K562 (cell line): ENCODE data around the gene RNF207. TPM values are rescaled to one million over a fixed set of nuclear protein-coding genes. Genes with fewer than 3 reads are reported as not detected.

ENCODE experiments used
- ATF7 ChIP-seq: fragments of 450-650 bp; IDR thresholded peaks from 2 replicates; pipeline ENCODE4 v1.7.1; 2014; ENCODE audit warnings: mild to moderate bottlenecking, moderate library complexity
- CBFA2T2 ChIP-seq: fragments of 450-650 bp; conservative IDR thresholded peaks from 2 replicates; pipeline ENCODE4 v1.6.1; 2017; ENCODE audit warnings: mild to moderate bottlenecking
- COPS2 ChIP-seq: fragments of 450-650 bp; conservative IDR thresholded peaks from 2 replicates; pipeline ENCODE4 v1.6.1; 2016; ENCODE audit warnings: mild to moderate bottlenecking, moderate library complexity
- CSDE1 ChIP-seq, 2 experiments: fragments of 450-650 bp; IDR thresholded peaks; 2 replicates each; pipeline ENCODE4 v1.6.1; 2016; ENCODE audit warnings: mild to moderate bottlenecking in 1 of 2
- DPF2 ChIP-seq: fragments of 450-650 bp; IDR thresholded peaks from 2 replicates; pipeline ENCODE4 v1.6.1; 2016
- E2F4 ChIP-seq: sonication (generic); formaldehyde crosslinking; IDR thresholded peaks from 2 replicates; pipeline ENCODE4 v1.8.0; 2022; ENCODE audit warnings: mild to moderate bottlenecking, low read depth, missing genetic modification reagents
- FUS ChIP-seq: fragments of 200-400 bp; formaldehyde crosslinking; optimal IDR thresholded peaks from 2 replicates; pipeline ENCODE3; 2017; ENCODE audit warnings: low read depth, low read length
- HNRNPK ChIP-seq: fragments of 200-400 bp; formaldehyde crosslinking; IDR thresholded peaks from one replicate; pipeline ENCODE4 v1.6.1; 2018; ENCODE audit warnings: mild to moderate bottlenecking, low read depth, low read length; ENCODE audit not compliant: poor library complexity, severe bottlenecking
- KDM5B ChIP-seq: fragments of 200-600 bp; sonication (generic); IDR thresholded peaks from 2 replicates; pipeline ENCODE4 v1.6.1; 2012; ENCODE audit warnings: low read depth, mild to moderate bottlenecking, moderate library complexity, low read length, control low read depth, inconsistent platforms; ENCODE audit not compliant: insufficient replicate concordance
- L3MBTL2 ChIP-seq: fragments of 450-650 bp; IDR thresholded peaks from 2 replicates; pipeline ENCODE4 v1.6.1; 2016; ENCODE audit warnings: mild to moderate bottlenecking, moderate library complexity
- NCOA4 ChIP-seq: fragments of 450-650 bp; IDR thresholded peaks from 2 replicates; pipeline ENCODE4 v1.6.1; 2018; ENCODE audit warnings: mild to moderate bottlenecking; ENCODE audit not compliant: partially characterized antibody
- NFIC ChIP-seq: fragments of 450-650 bp; IDR thresholded peaks from 2 replicates; pipeline ENCODE4 v1.6.1; 2017; ENCODE audit warnings: mild to moderate bottlenecking, inconsistent platforms
- PHTF2 ChIP-seq: fragments of 250-450 bp; sonication (Bioruptor Pico); IDR thresholded peaks from 2 replicates; pipeline ENCODE4 v1.5.0; 2021; ENCODE audit warnings: mild to moderate bottlenecking
- POLR3G ChIP-seq: IDR thresholded peaks from 2 replicates; pipeline ENCODE4 v1.6.1; 2011; ENCODE audit not compliant: insufficient read length, insufficient replicate concordance; ENCODE audit errors: extremely low read depth
- PRPF4 ChIP-seq: fragments of 200-400 bp; formaldehyde crosslinking; IDR thresholded peaks from one replicate; pipeline ENCODE4 v1.6.1; 2017; ENCODE audit warnings: low read length, low read depth, mild to moderate bottlenecking; ENCODE audit not compliant: insufficient read depth, poor library complexity, severe bottlenecking
- RBM17 ChIP-seq: fragments of 200-400 bp; formaldehyde crosslinking; IDR thresholded peaks from 2 replicates; pipeline ENCODE4 v1.6.1; 2017; ENCODE audit warnings: low read depth, mild to moderate bottlenecking, low read length, borderline replicate concordance
- SAFB ChIP-seq: fragments of 200-400 bp; formaldehyde crosslinking; IDR thresholded peaks from 2 replicates; pipeline ENCODE4 v1.6.1; 2017; ENCODE audit warnings: low read depth, low read length, borderline replicate concordance
- SAFB2 ChIP-seq: fragments of 200-400 bp; formaldehyde crosslinking; IDR thresholded peaks from 2 replicates; pipeline ENCODE4 v1.6.1; 2018; ENCODE audit warnings: borderline replicate concordance, low read length, low read depth, moderate library complexity; ENCODE audit not compliant: severe bottlenecking
- SIN3B ChIP-seq: fragments of 450-650 bp; IDR thresholded peaks from 2 replicates; pipeline ENCODE4 v1.6.1; 2017; ENCODE audit warnings: low read depth, mild to moderate bottlenecking, moderate library complexity
- TAF9B ChIP-seq: fragments of 450-650 bp; IDR thresholded peaks from 2 replicates; pipeline ENCODE4 v1.6.1; 2018; ENCODE audit warnings: mild to moderate bottlenecking; ENCODE audit not compliant: partially characterized antibody
- ZC3H11A ChIP-seq: IDR thresholded peaks from 2 replicates; pipeline ENCODE4 v1.6.1; 2012; ENCODE audit warnings: low read depth, low read length, improper control_type of control experiment
- ZNF76 ChIP-seq: fragments of 250-450 bp; sonication (Bioruptor Pico); IDR thresholded peaks from 2 replicates; pipeline ENCODE4 v1.4.0; 2020; ENCODE audit warnings: mild to moderate bottlenecking, moderate library complexity, borderline replicate concordance
- polyA plus RNA-seq, 8 experiments: library from polyadenylated mRNA; depleted of rRNA in 4 of 8; stranded (reverse) in 5 of 8; unstranded in 3 of 8; fragments of >200 nt; fragmentation: Nextera tagmentation in 2 of 8; fragmentation: Illumina TruSeq in 1 of 8; extraction: Ambion mirVana in 2 of 8; extraction: Trizol in 1 of 8; gene quantifications; 2 replicates each; pipeline versions ENCODE4 v1.2.1 to v1.2.3, GENCODE V29; 2011 to 2014; ENCODE audit warnings: inconsistent platforms in 1 of 8, missing spikeins in 1 of 8
- total RNA-seq, 7 experiments: library from RNA; depleted of rRNA in 6 of 7; stranded (reverse); fragments of >200 nt in 6 of 7; fragmentation: Illumina TruSeq in 2 of 7; extraction: Trizol in 2 of 7; gene quantifications; 2 replicates each; pipeline versions ENCODE4 v1.2.1 to v1.2.3, GENCODE V29; 2011 to 2021; ENCODE audit warnings: low replicate concordance in 1 of 7
- TF ChIP-seq, protein P1 (sequence below), 2 experiments: IDR thresholded peaks; 2 replicates each; pipeline ENCODE4 v1.6.1; 2011; ENCODE audit warnings: borderline replicate concordance in 1 of 2, control low read depth in 1 of 2, low read depth in 1 of 2, low read length in 1 of 2, mild to moderate bottlenecking in 1 of 2, mixed read lengths in 1 of 2, moderate library complexity in 1 of 2; ENCODE audit not compliant: insufficient read depth in 1 of 2, insufficient read length in 1 of 2, poor library complexity in 1 of 2, severe bottlenecking in 1 of 2; ENCODE audit errors: extremely low read depth in 1 of 2
- TF ChIP-seq, protein P2 (sequence below): IDR thresholded peaks from 3 replicates; pipeline ENCODE4 v1.6.1; 2011; ENCODE audit warnings: borderline replicate concordance, mild to moderate bottlenecking; ENCODE audit not compliant: insufficient read length, insufficient read depth
- TF ChIP-seq, protein P3 (sequence below): sonication (generic); formaldehyde crosslinking; IDR thresholded peaks from 2 replicates; pipeline ENCODE4 v1.8.1; 2023; ENCODE audit warnings: mild to moderate bottlenecking, missing genetic modification reagents

The RNF207 gene
- total and polyA plus RNA-seq, 9 of the 15 experiments (the other 6 are each of a cell fraction or from before 2014, with no cell fraction given) = 2.7 to 30.6 (median 12.9) TPM

GRCh38 chr1:6205849-6206519 is at the start of gene RNF207 (continued):
- TF ChIP-seq, protein P1, sequence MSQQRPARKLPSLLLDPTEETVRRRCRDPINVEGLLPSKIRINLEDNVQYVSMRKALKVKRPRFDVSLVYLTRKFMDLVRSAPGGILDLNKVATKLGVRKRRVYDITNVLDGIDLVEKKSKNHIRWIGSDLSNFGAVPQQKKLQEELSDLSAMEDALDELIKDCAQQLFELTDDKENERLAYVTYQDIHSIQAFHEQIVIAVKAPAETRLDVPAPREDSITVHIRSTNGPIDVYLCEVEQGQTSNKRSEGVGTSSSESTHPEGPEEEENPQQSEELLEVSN (IDR thresholded peaks at IDR 0.05; ENCODE audit: borderline replicate concordance in 1 of 2, extremely low read depth in 1 of 2, insufficient read depth in 1 of 2, insufficient read length in 1 of 2, low read depth in 1 of 2, low read length in 1 of 2, poor library complexity in 1 of 2, severe bottlenecking in 1 of 2) = no peak
- TF ChIP-seq FUS (peak; percentile 26), ZC3H11A (no peak), SIN3B (no peak), HNRNPK (no peak), COPS2 (no peak), TAF9B (no peak), KDM5B (peak; percentile 72), CSDE1 (IDR thresholded peaks at IDR 0.05) (no peak), E2F4 (CRISPR knock-in tag) (no peak), POLR3G (no peak), CBFA2T2 (no peak), DPF2 (no peak), RBM17 (no peak), NFIC (no peak), PRPF4 (no peak), SAFB2 (no peak), ZNF76 (CRISPR knock-in tag) (no peak), L3MBTL2 (peak; percentile 43; the same call in 1 of the 2 replicates), SAFB (no peak), PHTF2 (CRISPR knock-in tag) (no peak), ATF7 (0 out of 2 replicates have a peak, but pooled peaks have one; percentile 24), NCOA4 (no peak)
- TF ChIP-seq, protein P2, sequence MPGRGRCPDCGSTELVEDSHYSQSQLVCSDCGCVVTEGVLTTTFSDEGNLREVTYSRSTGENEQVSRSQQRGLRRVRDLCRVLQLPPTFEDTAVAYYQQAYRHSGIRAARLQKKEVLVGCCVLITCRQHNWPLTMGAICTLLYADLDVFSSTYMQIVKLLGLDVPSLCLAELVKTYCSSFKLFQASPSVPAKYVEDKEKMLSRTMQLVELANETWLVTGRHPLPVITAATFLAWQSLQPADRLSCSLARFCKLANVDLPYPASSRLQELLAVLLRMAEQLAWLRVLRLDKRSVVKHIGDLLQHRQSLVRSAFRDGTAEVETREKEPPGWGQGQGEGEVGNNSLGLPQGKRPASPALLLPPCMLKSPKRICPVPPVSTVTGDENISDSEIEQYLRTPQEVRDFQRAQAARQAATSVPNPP = no peak
- TF ChIP-seq, protein P3, sequence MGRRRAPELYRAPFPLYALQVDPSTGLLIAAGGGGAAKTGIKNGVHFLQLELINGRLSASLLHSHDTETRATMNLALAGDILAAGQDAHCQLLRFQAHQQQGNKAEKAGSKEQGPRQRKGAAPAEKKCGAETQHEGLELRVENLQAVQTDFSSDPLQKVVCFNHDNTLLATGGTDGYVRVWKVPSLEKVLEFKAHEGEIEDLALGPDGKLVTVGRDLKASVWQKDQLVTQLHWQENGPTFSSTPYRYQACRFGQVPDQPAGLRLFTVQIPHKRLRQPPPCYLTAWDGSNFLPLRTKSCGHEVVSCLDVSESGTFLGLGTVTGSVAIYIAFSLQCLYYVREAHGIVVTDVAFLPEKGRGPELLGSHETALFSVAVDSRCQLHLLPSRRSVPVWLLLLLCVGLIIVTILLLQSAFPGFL (CRISPR knock-in tag) = no peak
